T-helper 2 cell (primary cell): ENCODE data around the gene CHAD.

ENCODE experiments used
- DNase-seq, 5 experiments: peaks; one replicate each; pipeline versions ENCODE4 v3.0.0 to v3.0.0-alpha.2; 2012 to 2022
- total RNA-seq, 2 donors: gene quantifications; one replicate each; lab custom pipeline; 2026; lab: John Stamatoyannopoulos, UW

Gene CHAD, protein sequence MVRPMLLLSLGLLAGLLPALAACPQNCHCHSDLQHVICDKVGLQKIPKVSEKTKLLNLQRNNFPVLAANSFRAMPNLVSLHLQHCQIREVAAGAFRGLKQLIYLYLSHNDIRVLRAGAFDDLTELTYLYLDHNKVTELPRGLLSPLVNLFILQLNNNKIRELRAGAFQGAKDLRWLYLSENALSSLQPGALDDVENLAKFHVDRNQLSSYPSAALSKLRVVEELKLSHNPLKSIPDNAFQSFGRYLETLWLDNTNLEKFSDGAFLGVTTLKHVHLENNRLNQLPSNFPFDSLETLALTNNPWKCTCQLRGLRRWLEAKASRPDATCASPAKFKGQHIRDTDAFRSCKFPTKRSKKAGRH
- total RNA-seq, result 0 reads per million in 2 donors

DNA sequence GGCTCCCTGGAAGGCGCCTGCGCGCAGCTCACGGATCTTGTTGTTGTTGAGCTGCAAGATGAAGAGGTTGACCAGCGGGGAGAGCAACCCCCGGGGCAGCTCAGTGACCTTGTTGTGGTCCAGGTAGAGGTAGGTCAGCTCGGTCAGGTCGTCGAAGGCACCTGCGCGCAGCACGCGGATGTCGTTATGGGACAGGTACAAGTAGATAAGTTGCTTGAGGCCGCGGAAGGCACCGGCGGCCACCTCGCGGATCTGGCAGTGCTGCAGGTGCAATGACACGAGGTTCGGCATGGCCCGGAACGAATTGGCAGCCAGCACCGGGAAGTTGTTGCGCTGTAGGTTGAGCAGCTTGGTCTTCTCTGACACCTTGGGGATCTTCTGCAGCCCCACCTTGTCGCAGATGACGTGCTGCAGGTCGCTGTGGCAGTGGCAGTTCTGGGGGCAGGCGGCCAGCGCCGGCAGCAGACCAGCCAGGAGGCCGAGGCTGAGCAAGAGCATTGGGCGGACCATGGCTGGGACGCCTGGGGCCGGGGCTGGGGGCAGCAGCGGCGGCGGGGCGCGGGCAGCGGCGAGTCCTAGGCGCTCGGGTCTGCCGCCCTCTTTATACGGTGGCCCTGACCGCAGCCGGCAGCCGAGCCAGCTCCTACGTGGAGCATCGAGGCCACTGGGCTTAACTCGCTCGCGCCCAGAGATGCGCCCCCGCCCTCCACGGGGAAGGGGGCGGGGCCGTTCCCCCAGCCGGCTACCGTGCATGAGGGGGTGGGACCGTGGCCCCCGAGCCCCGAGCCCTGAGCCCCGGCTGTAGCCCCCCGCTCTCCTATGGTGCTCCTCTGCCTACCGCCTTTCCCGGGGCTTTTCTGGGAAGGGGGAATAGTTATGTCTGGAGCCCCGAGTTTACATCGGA lies at the start of gene CHAD:
TSS of gene CHAD (minus strand) at position 577 of the 904 bp plus-strand sequence. CDS start at position 510, 67 bp downstream.
- peak in 1 of 5 experiments; percentile 23 for DNase-seq

DNA sequence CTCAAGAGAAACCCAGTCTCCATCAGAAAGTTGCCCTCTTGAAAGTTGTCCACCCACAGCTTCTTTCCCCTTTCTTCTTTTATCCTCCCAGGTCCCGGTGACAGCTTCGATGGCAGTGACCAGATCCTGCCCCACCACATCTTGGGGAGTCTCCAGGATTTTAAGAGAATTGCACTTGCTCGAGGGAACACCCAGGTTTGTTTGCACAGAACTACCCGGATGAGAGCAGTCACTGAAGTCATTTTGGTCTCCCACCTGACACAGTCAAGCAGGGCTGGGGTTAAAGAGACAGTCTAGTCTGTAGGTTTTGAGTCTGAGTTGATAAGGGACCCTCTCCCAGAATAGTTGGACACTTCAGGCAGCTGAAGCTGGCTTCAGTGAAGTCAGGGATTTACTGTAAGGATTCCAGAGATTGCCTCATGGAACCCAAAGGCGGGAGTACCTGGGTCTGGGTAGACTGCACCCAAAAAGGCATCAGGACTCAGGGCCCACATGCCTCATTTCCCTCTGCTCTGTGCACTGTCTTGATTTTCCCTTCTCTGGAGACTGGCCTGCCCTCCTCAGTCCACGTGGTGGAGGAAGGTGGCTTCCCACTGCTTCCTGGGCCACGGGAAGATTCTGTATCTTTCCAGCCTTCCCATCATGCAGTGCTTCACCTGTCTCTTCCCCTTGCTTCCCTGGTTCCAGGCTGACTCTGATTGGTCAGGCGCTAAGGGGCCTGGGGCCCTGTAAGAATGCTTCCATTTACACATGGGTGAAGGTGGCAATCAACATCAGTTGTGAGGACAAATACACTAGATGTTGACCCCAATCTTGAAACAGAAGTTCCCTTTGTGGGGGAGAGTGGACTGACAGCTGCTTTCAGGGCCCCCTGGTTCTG lies 49.1 kb upstream of the CHAD start:
- DNase-seq, result no peak

GRCh38 chr17:50517011-50517410 lies 48.3 kb upstream of the CHAD start:
- DNase-seq, result no peak

DNA sequence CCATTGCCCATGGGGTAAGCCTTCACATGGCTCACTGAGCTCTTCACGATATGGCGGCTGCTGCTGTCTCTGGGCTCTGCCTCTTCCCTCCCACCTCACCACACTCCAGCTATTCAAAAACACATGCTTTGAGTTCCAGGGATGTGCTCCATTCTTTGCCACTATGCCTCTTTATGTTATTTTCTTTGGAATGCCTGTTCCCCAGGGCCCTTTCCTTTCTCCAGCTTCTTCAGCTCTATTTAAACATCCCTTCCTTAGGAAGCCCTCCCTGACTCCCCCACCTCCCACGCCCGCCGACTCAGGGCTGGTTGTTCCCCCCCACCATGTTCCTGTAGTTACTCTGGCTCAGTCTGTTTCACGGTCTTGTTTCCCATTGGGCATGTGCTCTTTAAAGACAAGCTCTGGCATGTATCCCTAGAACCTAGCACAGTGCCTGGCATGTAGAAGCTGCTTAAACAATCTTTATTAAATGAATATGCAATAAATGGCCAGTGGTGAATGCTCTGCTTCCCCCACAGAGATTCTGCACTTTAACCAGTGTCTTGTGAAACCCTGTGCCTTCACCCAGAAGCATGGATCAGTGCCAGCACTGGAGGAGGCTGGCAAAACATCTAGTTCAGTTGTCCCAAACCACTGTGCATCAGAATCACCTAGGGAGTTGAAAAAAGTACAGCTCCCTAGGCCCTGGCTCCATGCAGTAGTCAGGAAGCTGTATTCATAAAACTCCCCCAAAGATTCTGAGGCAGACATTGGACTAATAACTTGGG lies 46.4 kb upstream of the CHAD start:
- DNase-seq, result no peak

DNA sequence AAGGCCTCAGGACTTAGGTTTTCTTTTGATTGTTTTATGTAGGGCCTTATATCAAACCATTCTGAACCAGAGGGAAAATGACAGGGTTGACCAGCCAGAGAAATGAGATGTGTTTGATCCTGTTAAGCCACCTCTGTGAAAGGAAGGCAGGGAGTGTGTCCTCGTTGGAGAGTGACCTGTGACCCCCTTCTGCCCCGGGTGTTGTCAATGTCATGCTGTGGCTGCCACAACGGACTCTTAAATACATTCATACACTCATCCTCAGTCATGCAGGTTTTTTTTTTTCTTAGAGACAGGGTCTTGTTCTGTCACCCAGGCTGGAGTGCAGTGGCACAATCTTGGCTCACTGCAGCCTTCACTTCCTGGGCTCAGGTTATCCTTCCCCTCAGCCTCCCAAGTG lies 45.7 kb upstream of the CHAD start:
- DNase-seq, result no peak

DNA sequence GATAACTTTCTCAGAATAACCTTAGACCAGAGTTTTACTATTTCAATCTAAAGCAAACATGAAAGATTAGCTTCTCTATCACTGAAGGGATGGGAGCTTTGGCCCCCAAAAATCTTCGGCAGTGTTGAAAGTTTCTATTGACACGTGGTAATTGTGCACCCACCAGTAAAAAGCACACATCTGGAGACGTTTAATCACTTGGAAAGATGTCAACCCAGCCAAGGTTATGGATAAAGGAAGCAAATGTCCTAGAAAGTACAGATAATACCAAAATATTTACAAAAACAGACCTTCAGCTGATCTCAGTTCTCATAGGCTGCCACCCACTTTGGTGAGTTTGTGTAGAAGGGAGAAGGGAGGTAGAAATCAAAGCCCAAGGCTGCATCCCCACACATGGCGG lies 44.8 kb upstream of the CHAD start:
- no peak for DNase-seq

DNA sequence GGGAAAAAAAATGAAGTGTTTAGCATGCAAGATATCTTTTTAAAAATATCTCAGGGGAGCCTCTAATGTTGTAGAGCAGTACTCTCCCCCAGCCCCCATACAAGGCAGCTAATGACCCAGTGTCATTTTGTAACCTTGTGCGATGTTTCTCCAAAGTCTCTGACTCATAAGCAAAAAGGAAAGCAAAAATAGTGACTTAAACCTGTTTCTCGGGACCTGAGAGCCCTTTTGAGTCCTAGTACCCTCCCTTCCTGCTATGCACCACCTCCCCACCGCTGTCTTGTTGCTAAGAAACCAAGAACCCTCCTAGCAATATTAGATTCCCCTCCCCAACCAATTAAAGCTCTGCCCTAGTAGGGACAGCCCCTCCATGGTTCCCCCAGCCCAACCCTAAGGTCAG lies 42.4 kb upstream of the CHAD start:
- peak in 4 of 5 experiments; percentile 12 to 93 (median 24) for DNase-seq

DNA sequence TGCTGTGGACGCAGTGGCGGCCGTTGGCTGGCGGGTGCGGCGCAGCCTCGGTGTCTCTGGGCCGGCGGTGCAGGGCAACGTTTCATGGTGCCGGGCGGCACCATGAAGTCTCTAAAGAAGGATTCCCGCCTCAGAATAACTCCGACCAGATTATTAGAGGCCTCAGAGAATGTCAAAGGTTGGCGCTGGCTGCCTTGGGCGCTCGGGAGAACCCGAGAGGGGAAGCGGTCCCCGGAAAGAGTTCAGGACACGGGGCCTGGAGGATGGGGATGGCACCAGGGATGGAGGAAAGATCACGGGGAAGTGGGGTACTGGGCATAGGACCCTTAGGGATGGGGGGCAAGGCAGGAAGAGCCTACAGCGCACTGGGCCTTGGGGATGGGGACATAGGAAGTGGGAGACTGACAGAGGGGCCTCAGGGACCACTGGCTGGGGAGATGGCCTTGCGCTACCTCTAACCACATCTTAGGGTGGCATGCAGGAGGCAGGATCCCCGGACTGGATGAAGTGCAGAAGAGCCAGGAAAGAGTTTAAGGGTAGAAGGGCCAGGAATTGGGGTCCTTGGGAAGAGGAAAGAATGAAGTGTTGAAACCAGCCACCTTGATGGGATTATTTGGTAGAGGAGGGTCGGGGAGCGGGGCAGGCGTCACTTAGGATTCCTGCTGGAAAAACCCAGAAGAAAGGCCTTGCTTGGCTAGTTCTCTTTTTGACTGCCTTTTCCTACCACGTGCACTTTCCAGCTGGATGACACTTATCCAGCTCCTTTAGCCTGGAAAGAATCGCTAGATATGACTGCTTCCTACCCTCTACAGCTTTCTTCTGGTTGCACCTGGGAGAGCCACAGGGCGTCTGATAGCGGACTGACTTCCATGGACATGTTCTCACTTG lies 40.1 kb upstream of the CHAD start:
- no peak for DNase-seq

DNA sequence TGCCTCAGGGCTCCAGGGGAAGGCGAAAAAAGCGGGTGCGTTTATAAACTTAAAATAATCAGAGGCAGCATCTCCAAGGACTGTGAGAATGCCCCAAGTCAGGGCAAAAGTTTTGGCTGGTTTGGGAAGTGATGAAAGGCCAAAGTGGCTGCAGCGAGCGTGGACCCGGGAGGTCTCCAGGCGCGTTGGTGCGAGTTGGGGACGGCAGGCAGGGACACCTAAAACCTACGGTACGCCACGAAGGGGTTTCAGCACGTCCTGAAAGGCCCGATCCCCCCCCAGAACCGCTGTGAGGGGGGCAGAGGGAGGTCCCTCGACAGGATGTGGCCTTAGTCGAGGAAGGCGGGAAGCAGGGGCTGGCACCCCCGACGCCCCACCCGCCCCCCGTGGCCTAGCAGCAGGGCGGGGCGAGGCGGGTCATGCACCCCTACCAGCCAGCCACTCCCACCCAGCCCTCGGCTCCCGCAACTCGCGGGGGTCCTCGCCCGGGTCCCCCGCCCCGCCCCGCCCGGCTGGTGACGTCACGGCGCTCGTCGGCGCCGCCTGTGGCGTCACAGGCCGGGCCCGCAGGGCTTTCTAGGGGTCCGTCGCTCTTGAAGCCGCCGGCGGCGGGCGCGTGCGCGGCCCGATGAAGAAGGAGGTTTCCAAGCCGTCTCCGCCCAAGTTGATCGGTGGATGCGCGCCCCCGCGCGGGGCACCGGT lies 39.3 kb upstream of the CHAD start, which contains the start of gene MYCBPAP:
TSS of gene MYCBPAP (plus strand) at position 569 of the 702 bp plus-strand sequence. CDS start 236 bp downstream, outside the sequence.
- peak; percentile 58 to 91 (median 77) for DNase-seq

- no peak for DNase-seq
Observed at GRCh38 chr17:50506298-50506697, 37.6 kb upstream of the CHAD start.

DNA sequence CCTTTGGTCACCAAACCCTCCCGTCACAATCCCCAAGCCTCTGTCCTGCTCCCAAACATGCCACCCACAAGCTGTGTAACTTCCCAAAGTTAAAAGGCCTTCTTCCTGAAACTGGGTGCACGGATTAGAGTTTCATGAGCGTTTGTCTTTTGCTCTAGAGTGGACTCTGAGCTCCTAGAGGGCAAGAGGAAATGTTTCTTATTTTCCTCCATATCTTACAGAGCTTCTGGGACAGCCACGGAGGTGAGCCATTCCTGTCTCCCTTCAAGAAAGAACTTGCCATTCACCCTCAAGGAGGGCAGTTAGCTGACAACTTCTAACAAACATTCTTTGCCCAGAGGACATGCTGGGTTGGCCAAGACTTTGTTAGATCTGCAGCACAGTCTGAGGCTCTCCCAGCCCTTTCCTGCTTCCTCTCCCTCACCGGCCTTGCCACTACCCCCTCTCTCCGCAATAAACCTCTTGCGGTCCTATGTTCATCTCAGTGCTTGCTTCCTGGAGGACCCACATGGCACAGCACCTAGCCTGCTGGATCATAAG lies 37.0 kb upstream of the CHAD start:
- no peak for DNase-seq

GRCh38 chr17:50502301-50502990 lies 33.8 kb upstream of the CHAD start:
- no peak for DNase-seq

GRCh38 chr17:50501054-50501453 lies 32.4 kb upstream of the CHAD start:
- DNase-seq, result peak in 1 of 5 experiments; percentile 24

DNA sequence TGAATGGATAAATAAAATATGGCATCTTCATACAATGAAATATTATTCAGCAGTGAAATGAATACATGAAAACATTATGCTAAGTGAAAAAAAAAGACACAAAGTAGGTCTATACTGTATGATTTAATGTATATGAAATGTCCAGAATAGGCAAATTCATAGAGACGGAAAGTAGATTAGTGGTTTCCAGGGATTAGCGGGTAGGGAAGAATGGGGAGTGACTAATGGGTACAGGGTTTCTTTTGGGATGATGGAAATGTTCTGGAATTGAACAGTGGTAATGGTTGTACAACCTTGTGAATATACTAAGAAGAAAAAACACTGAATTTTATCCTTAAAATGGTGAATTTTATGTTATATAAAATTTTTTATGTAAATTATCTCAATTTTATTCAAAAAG lies 31.0 kb upstream of the CHAD start:
- DNase-seq, result no peak

DNA sequence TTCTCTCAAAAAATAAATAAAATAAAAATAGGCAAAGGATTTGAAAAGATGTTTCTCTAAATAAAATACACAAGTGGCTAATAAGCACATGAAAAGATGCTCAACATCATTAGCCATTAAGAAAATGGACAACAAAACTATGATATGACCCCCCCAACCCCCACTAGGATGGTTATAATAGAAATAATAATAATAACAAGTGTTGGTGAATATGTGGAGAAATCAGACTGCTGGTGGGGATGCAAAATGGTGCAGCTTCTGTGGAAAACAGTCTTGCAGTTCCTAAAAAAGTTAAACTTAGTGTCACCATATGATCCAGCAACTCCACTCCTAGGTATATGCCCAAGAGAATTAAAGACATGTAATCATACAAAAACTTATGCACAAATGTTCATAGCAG lies 30.6 kb upstream of the CHAD start:
- no peak for DNase-seq

- DNase-seq, result no peak
Observed at GRCh38 chr17:50498021-50498874, 29.6 kb upstream of the CHAD start.

GRCh38 chr17:50495918-50496317 lies 27.2 kb upstream of the CHAD start:
- no peak for DNase-seq

DNA sequence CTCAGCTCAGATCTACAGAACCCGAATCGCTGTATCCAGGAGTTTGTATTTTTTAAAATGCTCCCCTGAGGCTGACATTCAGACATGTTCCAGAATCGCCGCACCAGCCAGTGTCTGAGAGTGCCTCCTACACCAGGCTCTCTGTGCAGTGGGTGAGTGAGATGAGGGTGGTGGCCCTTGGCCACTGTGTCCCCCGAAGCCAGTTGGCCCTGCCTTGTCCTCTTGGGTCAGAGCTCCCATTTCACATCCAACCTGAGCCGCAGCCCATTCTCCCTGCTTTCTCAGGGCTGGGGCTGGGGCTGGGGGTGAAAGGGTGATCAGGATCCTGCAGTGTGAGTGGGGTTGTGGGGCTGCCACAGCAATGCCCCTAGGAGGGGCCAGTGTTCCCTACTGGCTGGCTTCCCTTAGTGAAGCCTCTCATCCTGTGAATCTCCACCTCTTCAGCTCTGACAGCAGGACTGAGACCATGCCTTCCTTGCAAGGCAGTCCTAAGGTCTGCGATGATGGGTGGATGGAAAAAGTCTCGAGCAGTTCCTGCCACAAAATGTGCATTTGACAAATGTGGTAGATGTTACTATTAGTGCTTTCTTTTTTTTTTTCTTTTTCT lies 26.6 kb upstream of the CHAD start:
- DNase-seq, result no peak
